GM19438 (cell line): ENCODE measurements around the gene PKP4.

ENCODE experiments used
- ATAC-seq: cut with Tn5 transposase; IDR thresholded peaks from one replicate; pipeline ENCODE4 v1.9.1; 2021; ENCODE audit warnings: low read depth; ENCODE audit not compliant: unreplicated experiment

The PKP4 gene

GRCh38 chr2:158728422-158728821 lies 271.7 kb downstream of the PKP4 start:
- ATAC-seq = no peak

GRCh38 chr2:158729451-158729850 lies 272.7 kb downstream of the PKP4 start:
- no peak for ATAC-seq

DNA sequence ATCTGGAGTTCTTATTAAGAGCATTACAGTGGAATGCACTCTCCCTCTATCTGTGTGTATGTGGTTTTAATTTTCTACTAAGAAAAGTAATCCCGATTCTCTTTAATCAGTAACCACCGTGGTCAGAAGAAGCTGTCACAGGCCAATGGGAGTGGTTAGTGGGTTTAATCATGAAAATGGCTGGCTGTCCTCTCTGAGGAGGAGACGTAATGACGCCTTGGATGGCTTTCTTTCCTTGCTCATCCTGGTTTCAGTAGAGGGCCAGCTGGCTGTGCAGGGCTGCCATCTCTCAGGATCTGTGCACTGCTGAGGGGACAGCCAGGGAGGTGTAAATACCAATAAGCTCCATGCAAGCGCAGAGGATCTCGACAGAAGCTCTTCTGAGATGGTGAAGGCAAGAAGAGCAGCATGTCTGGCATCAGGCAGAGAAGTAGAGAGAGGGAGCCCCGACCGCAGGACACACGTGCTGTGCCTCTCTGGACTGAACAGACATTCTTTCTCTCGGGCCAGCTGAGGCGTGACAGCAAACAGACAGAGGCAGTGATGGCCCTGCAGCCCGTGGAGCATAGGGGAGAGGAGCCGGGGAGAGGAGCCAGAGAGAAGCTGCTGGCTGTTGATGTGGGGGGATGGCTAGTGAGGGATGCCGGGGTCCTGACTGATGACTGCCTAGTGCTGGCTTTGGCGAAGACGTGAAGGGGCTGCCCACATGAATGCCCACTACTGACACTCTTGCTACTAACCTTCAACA lies 273.3 kb downstream of the PKP4 start:
- ATAC-seq = no peak

DNA sequence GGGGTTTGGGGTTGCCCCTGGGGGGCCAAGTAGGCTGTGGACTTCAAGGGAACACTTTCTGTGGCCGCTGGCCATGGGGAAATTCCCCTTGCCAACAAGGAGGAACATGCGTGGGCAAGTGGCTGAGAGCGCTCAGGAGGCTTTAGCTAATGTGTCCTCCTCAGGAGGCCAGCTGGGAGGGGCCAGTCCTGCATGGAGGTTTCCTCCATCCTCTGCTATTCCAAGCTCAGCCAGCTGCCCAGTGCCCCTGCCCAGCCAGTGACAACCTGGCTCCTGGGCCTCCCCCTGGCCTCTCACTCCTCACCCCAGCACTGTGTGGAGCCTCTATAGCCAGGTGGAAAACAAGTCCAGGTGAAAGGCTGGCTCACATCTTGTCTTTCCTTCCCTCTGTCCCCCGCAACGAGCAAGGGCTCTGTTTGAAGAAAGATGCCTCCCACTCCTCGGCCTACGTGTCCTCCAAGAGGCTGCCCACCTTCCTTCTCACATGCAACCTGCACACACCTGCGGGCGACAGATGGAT lies 273.9 kb downstream of the PKP4 start:
- no peak for ATAC-seq

GRCh38 chr2:158731386-158731785 lies 274.6 kb downstream of the PKP4 start:
- no peak for ATAC-seq
